ENCODE results near the gene USP28.

The USP28 gene

GRCh38 chr11:113876798-113877669, 1.7 kb upstream of the USP28 start:
- no peak for DNase-seq (ENCODE audit: low read depth in 2 of 2)

- no peak for DNase-seq (ENCODE audit: low read depth in 2 of 2)
Observed at GRCh38 chr11:113876074-113876797, 864 bp upstream of the USP28 start.

- DNase-seq (ENCODE audit: low read depth in 2 of 2) = no peak
Observed at GRCh38 chr11:113874581-113875233, 665 bp downstream of the USP28 start.

GRCh38 chr11:113874096-113874495, 1.3 kb downstream of the USP28 start:
- no peak for DNase-seq (ENCODE audit: low read depth in 2 of 2)

- DNase-seq (ENCODE audit: low read depth in 2 of 2) = no peak
Observed at GRCh38 chr11:113873236-113873626, 2.1 kb downstream of the USP28 start.

GRCh38 chr11:113871336-113871735, 4.0 kb downstream of the USP28 start:
- no peak for DNase-seq (ENCODE audit: low read depth in 2 of 2)

- no peak for DNase-seq (ENCODE audit: low read depth in 2 of 2)
Observed at GRCh38 chr11:113867843-113868503, 7.4 kb downstream of the USP28 start.

- DNase-seq (ENCODE audit: low read depth in 2 of 2) = no peak
Observed at GRCh38 chr11:113865873-113866272, 9.5 kb downstream of the USP28 start.

- no peak for DNase-seq (ENCODE audit: low read depth in 2 of 2)
Observed at GRCh38 chr11:113864410-113864809, 11.0 kb downstream of the USP28 start.

GRCh38 chr11:113862435-113862834, 12.9 kb downstream of the USP28 start:
- no peak for DNase-seq (ENCODE audit: low read depth in 2 of 2)

GRCh38 chr11:113859665-113860064, 15.7 kb downstream of the USP28 start:
- no peak for DNase-seq (ENCODE audit: low read depth in 2 of 2)

- DNase-seq (ENCODE audit: low read depth in 2 of 2) = no peak
Observed at GRCh38 chr11:113856966-113857759, 18.2 kb downstream of the USP28 start.

- no peak for DNase-seq (ENCODE audit: low read depth in 2 of 2)
Observed at GRCh38 chr11:113855803-113856202, 19.6 kb downstream of the USP28 start.

- DNase-seq (ENCODE audit: low read depth in 2 of 2) = no peak
Observed at GRCh38 chr11:113850188-113850587, 25.2 kb downstream of the USP28 start.

GRCh38 chr11:113849713-113850112, 25.7 kb downstream of the USP28 start:
- DNase-seq (ENCODE audit: low read depth in 2 of 2) = no peak

- no peak for DNase-seq (ENCODE audit: low read depth in 2 of 2)
Observed at GRCh38 chr11:113847580-113847979, 27.8 kb downstream of the USP28 start.

- DNase-seq (ENCODE audit: low read depth in 2 of 2) = no peak
Observed at GRCh38 chr11:113847111-113847510, 28.3 kb downstream of the USP28 start.

GRCh38 chr11:113841691-113842090, 33.7 kb downstream of the USP28 start:
- no peak for DNase-seq (ENCODE audit: low read depth in 2 of 2)

- DNase-seq (ENCODE audit: low read depth in 2 of 2) = no peak
Observed at GRCh38 chr11:113840932-113841664, 34.3 kb downstream of the USP28 start.

GRCh38 chr11:113839842-113840241, 35.5 kb downstream of the USP28 start:
- DNase-seq (ENCODE audit: low read depth in 2 of 2) = no peak

Measured in stimulated activated CD8-positive, alpha-beta memory T cell treated with anti-CD3 and anti-CD28 coated beads, Interleukin-15, amount 100 ng/mL, for 48 hours (primary cell).